A172 (cell line): ENCODE results near the gene IGFL1. TPM values are rescaled to one million over a fixed set of nuclear protein-coding genes. Genes with fewer than 3 reads are reported as not detected.
"Not testable (repeated sequence)": the region's sequence is repeated elsewhere in the genome, so short reads cannot be mapped to it uniquely, and the experiment has no call there.

Experiments used
- DNase-seq: peaks from one replicate; pipeline ENCODE4 v3.0.0-alpha.2; 2015; ENCODE audit warnings: low spot score
- total RNA-seq: library from RNA; depleted of rRNA; stranded (reverse); fragments of >200 nt; shearing (Covaris generic); gene quantifications from 2 replicates; pipeline ENCODE4 v1.2.3, GENCODE V29; 2014; rRNA removed

Gene IGFL1
- total RNA-seq, 1 experiment from 2014 or later: 0.67 TPM

DNA sequence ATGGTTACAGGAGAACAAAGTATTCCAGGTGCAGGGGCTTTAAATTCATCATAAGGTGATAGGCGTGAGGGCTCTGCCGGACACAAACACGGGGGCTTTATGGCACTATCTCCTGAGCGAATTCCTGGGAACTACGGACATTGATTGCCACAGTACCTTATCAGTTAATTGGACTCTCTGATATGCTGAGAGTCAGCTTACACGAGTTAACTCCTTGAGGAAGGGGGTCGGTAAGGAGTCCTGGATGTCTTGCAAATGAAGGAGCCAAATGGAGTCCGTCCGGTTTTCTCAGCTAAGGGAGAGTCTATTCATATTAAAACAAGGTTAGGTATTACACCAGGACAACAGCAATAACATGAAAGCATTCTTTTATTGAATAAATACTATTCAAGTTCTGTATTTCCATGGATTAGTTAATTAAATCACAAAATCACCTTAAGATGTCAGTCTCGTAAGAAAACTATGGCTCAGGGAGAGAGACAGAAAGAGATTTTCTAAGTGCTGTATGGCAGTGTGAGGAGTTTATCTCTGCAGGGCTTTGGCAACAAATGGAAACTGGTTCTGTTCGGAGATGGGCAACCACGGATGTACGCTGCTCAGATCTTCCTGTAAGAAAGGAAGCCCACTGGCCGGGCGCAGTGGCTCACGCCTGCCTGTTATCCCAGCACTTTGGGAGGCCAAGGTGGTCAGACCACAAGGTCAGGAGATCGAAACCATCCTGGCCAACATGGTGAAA lies 41.1 kb downstream of the IGFL1 start:
- DNase-seq: no peak

DNA sequence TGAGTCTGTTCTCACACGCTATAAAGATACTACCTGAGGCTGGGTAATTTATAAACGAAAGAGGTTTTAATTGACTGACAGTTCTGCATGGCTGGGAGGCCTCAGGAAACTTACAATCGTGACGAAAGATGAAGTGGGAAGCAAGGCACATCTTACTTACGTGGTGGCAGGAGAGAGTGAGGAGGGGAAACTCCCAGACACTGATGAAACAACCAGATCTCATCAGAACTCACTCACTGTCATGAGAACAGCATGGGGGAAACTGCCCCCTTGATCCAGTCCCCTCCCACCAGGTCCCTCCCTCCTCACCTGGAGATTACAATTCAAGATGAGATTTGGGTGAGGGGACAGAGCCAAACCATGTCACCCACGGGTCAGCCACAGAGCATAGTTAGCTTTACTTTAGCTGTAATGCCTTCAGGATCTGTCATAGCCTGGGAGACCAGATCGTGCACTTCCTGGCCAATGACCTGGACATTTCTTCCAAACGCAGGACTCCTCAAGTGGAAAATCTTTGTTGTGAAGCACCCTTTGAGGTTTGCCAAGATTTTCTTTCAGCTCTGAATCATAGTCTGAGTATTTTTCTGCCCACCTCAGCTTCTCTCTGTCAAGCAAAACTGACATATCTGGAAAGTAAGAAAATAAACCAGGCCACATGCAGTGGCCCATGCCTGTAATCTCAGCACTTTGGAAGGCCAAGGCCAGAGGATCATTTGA lies 42.1 kb downstream of the IGFL1 start:
- peak; percentile 88 for DNase-seq

DNA sequence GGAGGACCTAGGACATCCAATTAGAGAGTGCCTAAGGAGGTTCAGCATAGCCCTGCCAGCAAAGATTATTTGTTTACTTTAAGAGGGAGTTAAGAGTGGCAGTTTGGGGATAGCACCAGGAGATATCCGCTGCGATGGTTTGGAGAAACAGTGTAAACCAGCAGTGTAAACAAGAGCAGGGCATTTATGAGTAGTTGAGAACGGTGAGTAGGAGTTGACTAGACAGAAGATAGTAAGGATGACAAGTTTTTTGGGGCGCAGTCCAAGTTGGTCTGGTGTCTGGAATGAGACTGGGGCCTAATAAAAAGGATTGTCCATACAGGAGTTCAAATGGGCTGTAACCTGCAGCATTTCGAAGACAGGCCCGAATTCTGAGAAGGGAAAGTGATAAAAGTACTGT lies 44.4 kb downstream of the IGFL1 start:
- not testable (repeated sequence) for DNase-seq

DNA sequence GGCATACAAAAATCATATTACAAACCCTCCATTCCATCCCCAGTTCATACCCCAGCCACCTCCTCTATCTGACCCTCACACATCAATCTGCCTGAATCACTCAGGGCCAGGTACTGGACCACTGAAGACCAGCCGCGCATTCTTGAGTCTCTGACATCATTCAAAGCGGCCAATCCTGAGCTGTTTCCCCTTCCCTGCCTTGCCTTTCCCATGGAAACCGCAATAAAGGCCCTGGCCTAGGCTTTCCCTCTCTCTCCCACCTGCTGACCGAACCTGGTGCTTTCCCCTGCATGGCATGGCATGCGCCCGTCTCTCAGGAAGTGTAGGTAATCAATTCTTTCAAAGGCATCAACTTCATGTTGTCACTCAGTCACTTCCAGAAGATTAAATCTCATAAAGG lies 49.6 kb downstream of the IGFL1 start:
- no peak for DNase-seq

Other genes starting within 250 kb of the IGFL1 start
- 2.4 and 3.1 TPM in 2 replicates for gene CCDC61, start 234.3 kb upstream of the IGFL1 start, total RNA-seq
- gene PGLYRP1, start 206.7 kb upstream of the IGFL1 start, total RNA-seq: not detected in 2 replicates
- gene IGFL4, start 188.7 kb upstream of the IGFL1 start, total RNA-seq: not detected in 2 replicates
- gene IGFL3, start 105.1 kb upstream of the IGFL1 start, total RNA-seq: 0.53 TPM in 1 of 2 replicates, not detected in the other
- not detected in 2 replicates for gene IGFL2, start 81.5 kb upstream of the IGFL1 start, total RNA-seq
- not detected in 2 replicates for gene HIF3A, start 67.3 kb downstream of the IGFL1 start, total RNA-seq
- 40.4 and 53.1 TPM in 2 replicates for gene PPP5C, start 117.3 kb downstream of the IGFL1 start, total RNA-seq
- not detected in 2 replicates for gene CCDC8, start 183.8 kb downstream of the IGFL1 start, total RNA-seq
- gene PNMA8C, start 199.2 kb downstream of the IGFL1 start, total RNA-seq: not detected in 2 replicates
- gene PNMA8A, start 241.8 kb downstream of the IGFL1 start, total RNA-seq: not detected in 2 replicates